Left lung (tissue), 10 donors: ENCODE data around the gene ZBTB12. TPM values are rescaled to one million over a fixed set of nuclear protein-coding genes. Genes with fewer than 3 reads are reported as not detected.

Source experiments
- ATAC-seq: fragments of 200-7000 bp; cut with Tn5 transposase; one replicate; pipeline ENCODE4 v1.9.1; 2020; ENCODE audit warnings: moderate library complexity
- DNase-seq, 4 donors: peaks; one replicate each; pipeline ENCODE4 v3.0.0-alpha.2; 2013 to 2020
- H3K27ac ChIP-seq, 2 donors: fragments of 200-600 bp; sonication (generic) in 1 of 2; one replicate each; pipeline versions ENCODE4 v1.5.0 to v1.8.0; 2020 to 2021
- H3K27me3 ChIP-seq, 2 donors: fragments of 200-600 bp; sonication (generic) in 1 of 2; one replicate each; pipeline versions ENCODE4 v1.5.0 to v1.8.0; 2020 to 2021
- H3K36me3 ChIP-seq, 2 donors: fragments of 200-600 bp; sonication (generic) in 1 of 2; one replicate each; pipeline versions ENCODE4 v1.5.0 to v1.8.0; 2020 to 2021
- H3K4me1 ChIP-seq, 2 donors: fragments of 200-600 bp; one replicate each; pipeline ENCODE4 v1.8.0; 2021
- H3K4me3 ChIP-seq, 2 donors: fragments of 200-600 bp; sonication (generic) in 1 of 2; one replicate each; pipeline versions ENCODE4 v1.5.0 to v1.8.0; 2020 to 2021; ENCODE audit warnings: mild to moderate bottlenecking in 1 of 2
- H3K9me3 ChIP-seq, 2 donors: fragments of 200-600 bp; sonication (generic) in 1 of 2; one replicate each; pipeline versions ENCODE4 v1.5.0 to v1.8.0; 2020 to 2021
- intact Hi-C, 2 donors: fragments of 100-400 bp; cut with DNase I; formaldehyde crosslinking; loops; one replicate each; pipeline versions ENCODE4 v1.11.2 to v1.14.2; 2022
- polyA plus RNA-seq, 6 donors: library from polyadenylated mRNA; unstranded; fragments of 120-200 nt; gene quantifications; one replicate each; pipeline ENCODE4 v1.2.1, GENCODE V29; 2013; ENCODE audit not compliant: insufficient read length in 6 of 6
- total RNA-seq, 2 donors: library from RNA; stranded (reverse); fragmentation: NEBNext Ultra II Directional; extraction: Animal tissue kit (Norgen Biotek cat#: 25700); gene quantifications; one replicate each; pipeline ENCODE4 v1.2.1, GENCODE V29; 2021
- TF ChIP-seq, protein P1 (sequence below), 2 donors: fragments of 200-600 bp; sonication (generic) in 1 of 2; IDR thresholded peaks; one replicate each; pipeline versions ENCODE4 v1.5.0 to v1.8.0; 2021; ENCODE audit warnings: antibody characterized with exemption in 2 of 2
- donor health status: DM: no; HTN: yes; CAD: no.
- donor health status: DM: no; HTN: no; CAD: no.

Gene ZBTB12
- total and polyA plus RNA-seq, 8 donors = 4.8 to 23.4 (median 21.8) TPM

DNA sequence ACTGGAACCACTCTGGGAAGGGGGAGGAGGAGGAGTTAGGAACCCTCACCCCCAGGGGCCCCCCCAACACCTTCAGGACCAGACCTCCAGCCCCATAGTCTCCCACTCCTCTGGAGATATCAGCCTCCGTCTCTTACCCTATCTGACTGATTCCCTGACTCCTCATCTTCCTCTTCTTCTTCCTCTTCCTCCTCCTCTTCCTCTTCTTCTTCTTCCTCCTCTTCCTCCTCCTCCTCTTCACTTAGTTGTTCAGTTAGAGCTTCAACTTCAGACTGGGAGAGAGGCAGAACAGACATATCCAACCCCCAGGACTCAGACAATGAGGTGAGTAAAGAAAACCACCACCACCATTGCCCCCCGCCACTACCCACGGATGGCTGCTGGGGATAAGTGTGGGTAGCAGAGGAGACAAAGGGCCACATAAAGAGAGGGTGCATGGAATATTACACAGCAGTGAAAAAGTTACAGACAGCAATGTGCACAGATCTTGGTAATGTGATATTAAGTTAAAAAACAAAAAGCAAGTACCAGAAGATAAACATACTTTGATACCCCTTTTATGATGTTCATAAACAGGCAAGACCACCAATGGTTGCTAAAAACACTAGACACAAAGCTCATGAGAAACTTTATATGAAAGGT, 12.4 kb downstream of the ZBTB12 start:
- Histone ChIP-seq H3K4me1 (no peaks in the 10 kb centered on the region), H3K4me3 (no peak overlapping the region), H3K27ac (no peak overlapping the region), H3K9me3 (no peaks in the 10 kb centered on the region), H3K27me3 (no peaks in the 10 kb centered on the region), H3K36me3 (peaks cover 0 to 97% of the 10 kb centered on the region in 2 donors)
- intact Hi-C loops = no loop called here
- ATAC-seq = no peak
- no peak for DNase-seq
- TF ChIP-seq, protein P1, sequence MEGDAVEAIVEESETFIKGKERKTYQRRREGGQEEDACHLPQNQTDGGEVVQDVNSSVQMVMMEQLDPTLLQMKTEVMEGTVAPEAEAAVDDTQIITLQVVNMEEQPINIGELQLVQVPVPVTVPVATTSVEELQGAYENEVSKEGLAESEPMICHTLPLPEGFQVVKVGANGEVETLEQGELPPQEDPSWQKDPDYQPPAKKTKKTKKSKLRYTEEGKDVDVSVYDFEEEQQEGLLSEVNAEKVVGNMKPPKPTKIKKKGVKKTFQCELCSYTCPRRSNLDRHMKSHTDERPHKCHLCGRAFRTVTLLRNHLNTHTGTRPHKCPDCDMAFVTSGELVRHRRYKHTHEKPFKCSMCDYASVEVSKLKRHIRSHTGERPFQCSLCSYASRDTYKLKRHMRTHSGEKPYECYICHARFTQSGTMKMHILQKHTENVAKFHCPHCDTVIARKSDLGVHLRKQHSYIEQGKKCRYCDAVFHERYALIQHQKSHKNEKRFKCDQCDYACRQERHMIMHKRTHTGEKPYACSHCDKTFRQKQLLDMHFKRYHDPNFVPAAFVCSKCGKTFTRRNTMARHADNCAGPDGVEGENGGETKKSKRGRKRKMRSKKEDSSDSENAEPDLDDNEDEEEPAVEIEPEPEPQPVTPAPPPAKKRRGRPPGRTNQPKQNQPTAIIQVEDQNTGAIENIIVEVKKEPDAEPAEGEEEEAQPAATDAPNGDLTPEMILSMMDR (IDR thresholded peaks at IDR 0.05) = no peak

- ATAC-seq (peak; percentile 58), DNase-seq (peak in 1 of 4 donors; percentile 87)
- Histone ChIP-seq H3K27ac (no peak overlapping the region), H3K9me3 (no peaks in the 10 kb centered on the region), H3K4me3 (no peak overlapping the region), H3K36me3 (peaks cover 0 to 97% of the 10 kb centered on the region in 2 donors), H3K27me3 (no peaks in the 10 kb centered on the region), H3K4me1 (no peaks in the 10 kb centered on the region)
- intact Hi-C loops = no loop called here
- TF ChIP-seq, protein P1 (IDR thresholded peaks at IDR 0.05) = peak; percentile 55
Measured at GRCh38 chr6:31888276-31889258, 13.3 kb downstream of the ZBTB12 start.

DNA sequence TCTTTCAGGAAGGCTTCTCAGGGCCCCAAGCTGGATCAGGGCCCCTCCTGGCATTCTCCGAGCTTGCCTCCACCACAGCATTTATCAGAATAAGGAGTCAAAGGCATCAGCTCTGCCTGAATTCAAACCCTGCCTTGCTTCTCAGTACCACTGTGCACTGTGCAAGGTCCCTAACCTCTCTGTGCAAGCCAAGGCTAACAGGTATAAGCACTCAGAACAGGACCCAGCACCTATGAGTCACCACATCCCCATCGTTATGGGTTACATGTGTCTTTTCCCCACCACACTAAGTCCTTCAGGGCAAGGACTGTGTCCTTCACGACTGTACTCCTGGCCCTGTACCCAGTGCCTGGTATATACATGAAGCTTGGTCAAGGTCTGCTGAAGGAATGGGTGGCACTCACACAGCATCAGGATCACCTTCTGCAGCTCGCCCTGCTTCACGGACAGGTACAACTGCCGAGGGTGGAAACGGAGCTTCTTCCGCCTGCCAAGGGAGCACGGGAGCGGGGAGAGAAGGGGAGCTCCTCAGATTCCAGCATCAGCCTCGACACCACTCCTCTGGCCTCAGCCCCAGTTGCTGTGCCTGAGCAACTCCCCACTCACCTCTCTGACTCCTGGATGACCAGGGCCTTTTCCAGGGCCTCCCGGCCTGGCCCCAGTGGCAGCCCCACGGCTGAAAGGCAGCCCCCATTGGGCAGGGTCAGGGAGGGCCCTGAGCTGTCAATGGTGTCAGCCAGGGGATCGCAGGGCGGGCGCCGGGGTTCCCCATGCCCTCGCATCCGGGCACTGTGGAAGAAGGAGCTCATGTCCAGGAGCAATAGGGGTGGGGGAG, 14.5 kb downstream of the ZBTB12 start:
- Histone ChIP-seq H3K27me3 (no peaks in the 10 kb centered on the region), H3K9me3 (no peaks in the 10 kb centered on the region), H3K27ac (no peak overlapping the region), H3K4me3 (no peak overlapping the region), H3K36me3 (peaks cover 0 to 97% of the 10 kb centered on the region in 2 donors), H3K4me1 (no peaks in the 10 kb centered on the region)
- intact Hi-C loops = no loop called here
- peak in 1 of 4 donors; percentile 69 for DNase-seq
- ATAC-seq = no peak
- TF ChIP-seq, protein P1 (IDR thresholded peaks at IDR 0.05) = no peak

DNA sequence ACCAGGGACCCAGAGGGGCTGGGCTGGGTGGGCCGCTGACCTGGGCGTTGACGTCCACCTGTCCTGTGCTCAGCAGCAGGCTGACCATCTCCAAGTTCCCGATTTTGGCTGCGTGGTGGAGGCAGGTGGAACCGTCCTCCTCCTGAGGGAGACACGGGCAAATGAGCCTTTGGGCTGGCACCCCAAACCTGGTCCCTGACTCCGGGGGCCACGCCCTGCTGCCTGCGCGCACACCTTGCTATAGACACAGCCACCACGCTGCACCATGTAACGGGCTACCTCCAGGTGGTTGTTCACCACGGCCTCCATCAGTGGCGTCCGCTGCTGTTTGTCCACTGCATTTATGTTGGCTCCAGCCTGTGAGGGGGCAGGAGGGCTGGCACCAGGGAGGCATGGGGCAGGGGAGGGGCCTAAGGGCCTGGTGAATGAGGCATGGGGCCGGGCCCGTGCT, 15.3 kb downstream of the ZBTB12 start:
- ATAC-seq = no peak
- Histone ChIP-seq H3K4me3 (no peak overlapping the region), H3K9me3 (no peaks in the 10 kb centered on the region), H3K36me3 (peaks cover 0 to 97% of the 10 kb centered on the region in 2 donors), H3K27ac (no peak overlapping the region), H3K4me1 (no peaks in the 10 kb centered on the region), H3K27me3 (no peaks in the 10 kb centered on the region)
- DNase-seq = peak in 1 of 4 donors; percentile 67
- intact Hi-C loops = no loop called here
- TF ChIP-seq, protein P1 (IDR thresholded peaks at IDR 0.05) = no peak
